GM21526 (cell line): ENCODE data around the gene RPA4.
A peak's percentile ranks its signal among the peaks of the same experiment; 100 is the strongest.
"Not testable (repeated sequence)": the region's sequence is repeated elsewhere in the genome, so short reads cannot be mapped to it uniquely, and the experiment has no call there.

Experiments
- ATAC-seq: cut with Tn5 transposase; IDR thresholded peaks from one replicate; pipeline ENCODE4 v1.9.1; 2021; ENCODE audit warnings: moderate library complexity; ENCODE audit not compliant: unreplicated experiment, low FRiP score

The RPA4 gene, protein sequence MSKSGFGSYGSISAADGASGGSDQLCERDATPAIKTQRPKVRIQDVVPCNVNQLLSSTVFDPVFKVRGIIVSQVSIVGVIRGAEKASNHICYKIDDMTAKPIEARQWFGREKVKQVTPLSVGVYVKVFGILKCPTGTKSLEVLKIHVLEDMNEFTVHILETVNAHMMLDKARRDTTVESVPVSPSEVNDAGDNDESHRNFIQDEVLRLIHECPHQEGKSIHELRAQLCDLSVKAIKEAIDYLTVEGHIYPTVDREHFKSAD

DNA sequence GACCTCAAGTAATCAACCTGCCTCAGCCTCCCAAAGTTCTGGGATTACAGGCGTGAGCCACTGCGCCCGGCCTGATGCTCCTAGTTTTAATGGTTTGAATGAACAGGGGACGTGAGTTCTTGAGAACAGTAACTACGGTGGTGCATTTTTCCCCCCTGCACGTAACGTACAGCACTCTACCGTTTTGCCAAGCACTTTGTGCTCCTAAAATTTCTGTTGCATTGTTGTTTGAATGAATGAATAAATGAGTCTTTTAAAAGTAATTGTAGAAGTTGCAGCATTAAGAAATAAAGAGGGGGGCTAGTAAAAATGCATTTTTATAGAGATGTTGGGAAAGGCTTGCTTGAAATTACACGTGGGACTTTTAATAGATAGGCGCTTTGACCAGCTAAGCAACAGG lies at the start of gene RPA4:
Gene RPA4 (plus strand): TSS at position 301 of the 400 bp plus-strand sequence. CDS start 403 bp downstream, outside the sequence.
- no peak for ATAC-seq

DNA sequence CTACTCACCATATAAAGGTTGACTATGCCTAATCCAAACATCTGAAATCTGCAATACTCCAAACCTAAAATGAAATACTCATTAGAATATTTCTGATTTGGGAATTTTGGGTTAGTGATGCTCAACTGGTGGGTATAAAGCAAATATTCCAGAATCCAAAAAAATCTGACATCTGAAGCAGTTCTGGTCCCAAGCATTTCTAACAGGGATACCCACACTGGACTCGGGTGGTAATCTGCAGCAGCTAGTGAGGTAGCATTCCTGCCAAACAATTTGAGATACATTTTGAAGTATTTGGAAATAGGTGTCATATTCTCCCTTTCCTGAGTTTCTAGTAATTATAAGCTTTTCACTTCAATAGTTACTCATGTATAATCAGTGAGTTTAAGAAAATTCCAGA lies 49.6 kb upstream of the RPA4 start:
- ATAC-seq = no peak

DNA sequence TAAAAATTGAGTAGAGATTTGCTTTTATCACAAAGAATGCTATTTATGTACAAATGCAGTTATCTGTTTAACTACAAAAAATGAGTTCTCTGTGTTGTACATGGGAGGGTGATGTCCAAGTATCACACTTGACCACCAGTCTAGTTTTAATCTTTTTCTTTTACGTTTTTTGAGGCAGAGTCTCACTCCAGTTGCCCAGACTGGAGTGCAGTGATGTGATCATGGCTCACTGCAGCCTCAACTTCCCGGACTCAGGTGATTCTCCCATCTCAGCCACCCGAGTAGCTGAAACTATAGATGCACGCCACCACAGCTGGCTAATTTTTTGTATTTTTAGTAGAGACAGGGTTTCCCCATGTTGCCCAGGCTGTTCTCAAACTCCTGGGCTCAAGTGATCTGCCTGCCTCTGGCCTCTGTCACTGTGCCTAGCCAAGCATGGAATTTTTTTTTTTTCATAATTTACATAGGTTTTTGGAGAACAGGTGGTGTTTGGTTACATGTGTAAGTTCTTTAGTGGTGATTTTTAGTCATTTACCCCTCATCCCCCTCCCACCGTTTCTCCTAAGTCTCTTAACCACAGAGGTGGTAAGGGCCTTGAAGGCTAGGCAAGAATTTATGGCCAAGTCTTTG lies 47.9 kb upstream of the RPA4 start:
- ATAC-seq = peak; percentile 67

DNA sequence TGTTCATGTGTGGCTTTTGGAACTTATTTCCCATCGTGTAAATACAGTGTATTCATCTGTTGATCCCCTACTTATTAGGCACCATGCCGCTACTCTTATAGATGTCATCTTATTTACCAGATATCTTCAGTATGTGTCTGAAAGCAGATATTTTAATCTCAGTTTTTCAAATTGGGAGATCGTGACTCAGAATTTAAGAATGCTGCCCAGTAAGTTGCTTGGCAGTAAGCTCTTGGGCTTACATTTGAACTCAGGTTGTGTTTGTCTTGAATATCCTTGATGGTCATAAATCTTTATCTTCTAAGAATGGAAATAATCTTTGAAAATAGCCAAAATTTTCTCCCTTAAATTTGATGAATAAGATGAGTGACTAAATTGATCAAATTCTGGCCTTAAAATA lies 45.9 kb upstream of the RPA4 start:
- no peak for ATAC-seq

DNA sequence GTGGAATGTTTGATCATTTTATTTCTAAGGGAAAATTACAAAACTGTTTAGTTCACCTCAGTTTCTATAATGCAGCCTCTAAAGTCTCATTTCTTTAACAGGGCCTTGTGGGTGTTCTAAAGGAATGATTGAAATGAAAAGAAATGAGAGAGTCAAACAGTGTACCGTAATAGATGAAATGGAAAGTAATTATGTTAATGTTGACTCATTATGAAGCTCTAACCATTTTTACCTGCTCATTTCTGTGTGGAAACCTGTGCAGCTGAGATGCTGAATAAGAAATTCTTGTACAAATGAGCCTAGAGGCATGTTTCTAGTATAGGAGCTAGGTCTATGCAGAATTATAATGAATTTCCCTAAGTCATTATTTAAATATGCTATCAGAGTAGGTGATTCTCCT lies 45.2 kb upstream of the RPA4 start:
- ATAC-seq = no peak

DNA sequence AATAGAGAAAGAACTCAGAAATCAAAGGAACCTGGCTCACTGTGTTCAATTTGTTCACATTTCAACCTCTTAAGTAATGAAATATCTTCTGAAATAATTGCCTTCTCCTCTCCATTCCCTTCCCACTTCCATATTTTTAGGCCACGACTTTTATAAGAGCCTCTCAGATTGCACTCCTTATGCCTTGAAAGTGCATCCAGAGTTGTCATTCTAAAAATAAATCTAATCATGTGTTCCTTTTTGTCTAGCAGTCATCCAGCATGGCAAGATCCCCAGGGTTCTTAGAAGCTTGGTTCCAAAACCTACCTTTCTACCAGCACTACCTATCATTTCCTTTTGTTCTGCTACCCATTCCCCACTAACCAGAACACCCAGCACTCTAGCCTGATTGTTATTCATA lies 42.4 kb upstream of the RPA4 start:
- ATAC-seq = no peak

DNA sequence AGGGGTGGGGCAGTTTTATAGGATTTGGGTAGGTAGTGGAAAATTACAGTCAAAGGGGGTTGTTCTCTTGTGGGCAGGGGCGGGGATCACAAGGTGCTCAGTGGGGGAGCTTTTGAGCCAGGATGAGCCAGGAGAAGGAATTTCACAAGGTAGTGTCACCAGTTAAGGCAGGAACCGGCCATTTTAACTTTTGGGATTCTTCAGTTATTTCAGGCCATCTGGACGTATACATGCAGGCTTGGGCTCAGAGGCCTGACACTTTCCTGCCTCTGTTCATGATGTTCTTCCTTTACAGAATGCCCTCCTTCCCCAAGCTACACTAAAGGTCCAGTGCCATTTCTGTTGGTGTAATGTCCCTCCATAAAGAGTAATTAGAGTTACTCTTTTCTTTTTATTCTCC lies 41.8 kb upstream of the RPA4 start:
- ATAC-seq = not testable (repeated sequence)

DNA sequence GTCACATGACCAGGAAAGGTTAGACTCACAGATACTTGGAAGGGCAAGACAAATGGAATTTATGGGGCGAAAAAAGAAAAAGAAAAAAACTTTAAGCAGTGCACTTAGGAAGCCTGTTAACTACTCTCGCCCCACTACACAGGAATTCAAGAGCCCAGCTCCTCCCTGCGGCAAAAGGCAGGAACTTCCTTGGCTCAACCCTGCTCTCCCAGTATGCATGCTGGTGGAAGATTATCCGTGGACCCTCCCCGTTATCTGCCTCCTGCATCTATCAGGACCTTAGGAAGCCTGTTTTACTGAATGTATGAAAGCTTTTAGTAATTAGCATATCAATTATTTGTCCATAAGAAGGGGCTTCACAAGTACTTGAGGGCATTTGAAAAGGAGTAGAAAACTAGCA lies 40.1 kb upstream of the RPA4 start:
- ATAC-seq = no peak

DNA sequence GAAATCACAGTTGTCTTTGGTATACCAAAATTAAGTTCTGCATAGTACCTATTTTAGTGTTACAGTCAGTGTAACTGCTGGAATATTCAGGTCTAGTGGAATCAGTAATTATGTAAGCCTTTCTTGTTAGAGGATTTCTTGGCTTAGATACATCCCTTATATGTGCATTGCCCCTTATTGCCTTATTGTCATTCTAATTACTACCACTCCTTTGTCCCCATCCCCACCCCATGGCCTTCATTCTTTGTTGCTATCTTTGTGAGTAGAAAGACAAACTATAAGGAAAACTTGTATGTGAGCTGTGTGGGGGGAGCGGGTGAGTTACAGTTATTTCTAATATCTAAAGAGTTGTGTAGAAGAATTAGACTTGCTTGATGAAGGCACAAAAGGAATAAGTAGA lies 36.9 kb upstream of the RPA4 start:
- no peak for ATAC-seq

DNA sequence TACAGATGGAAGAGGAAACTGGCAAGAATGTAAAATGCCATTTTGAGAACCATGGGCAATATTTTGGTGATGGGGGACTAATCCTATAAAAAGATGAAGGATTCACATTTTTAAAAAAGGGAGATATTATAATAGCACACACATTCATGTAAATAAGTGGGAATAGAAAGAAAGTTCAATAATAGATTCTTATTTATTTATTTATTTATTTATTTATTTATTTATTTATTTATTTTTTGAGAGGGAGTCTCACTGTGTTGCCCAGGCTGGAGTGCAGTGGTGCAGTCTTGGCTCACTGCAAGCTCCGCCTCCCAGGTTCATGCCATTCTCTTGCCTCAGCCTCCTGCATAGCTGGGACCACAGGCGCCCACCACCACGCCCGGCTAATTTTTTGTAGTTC lies 24.3 kb upstream of the RPA4 start:
- not testable (repeated sequence) for ATAC-seq

DNA sequence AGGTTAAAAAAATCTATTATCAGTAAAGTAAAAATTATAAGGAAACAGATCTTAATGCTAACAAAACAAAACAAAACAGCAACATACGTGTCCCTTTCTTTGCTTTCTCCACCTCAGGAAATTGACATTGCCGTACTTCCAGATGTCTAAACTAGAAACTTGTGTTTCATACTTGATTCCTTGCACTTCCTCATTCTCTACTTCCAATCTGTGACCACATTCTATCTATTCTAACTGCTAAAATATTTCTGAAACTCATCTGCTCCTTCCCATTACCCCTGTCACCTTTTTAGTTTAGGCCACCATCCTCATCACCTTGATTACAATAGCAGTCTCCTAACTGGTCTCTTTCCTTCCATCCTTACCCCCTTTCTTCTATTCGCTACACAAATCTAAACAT lies 22.5 kb upstream of the RPA4 start:
- peak; percentile 56 for ATAC-seq

DNA sequence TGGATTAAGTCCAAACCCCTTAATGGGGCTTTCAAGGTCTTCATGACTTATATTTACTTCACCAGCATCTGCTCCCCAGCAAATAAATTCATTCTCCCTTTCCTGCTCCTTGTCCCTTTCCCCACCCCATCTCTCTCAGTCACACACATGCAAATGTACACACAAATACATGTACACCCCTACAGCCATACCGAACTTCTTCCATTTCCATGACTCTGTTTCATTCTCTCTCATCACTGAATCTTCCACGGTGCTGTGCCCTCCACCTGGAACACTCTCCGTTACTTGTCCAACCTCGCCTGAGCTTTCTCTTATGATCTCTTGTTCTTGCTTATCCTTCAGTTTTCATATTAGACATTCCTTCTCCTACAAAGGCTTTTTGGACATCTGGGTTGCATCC lies 22.0 kb upstream of the RPA4 start:
- ATAC-seq = no peak

DNA sequence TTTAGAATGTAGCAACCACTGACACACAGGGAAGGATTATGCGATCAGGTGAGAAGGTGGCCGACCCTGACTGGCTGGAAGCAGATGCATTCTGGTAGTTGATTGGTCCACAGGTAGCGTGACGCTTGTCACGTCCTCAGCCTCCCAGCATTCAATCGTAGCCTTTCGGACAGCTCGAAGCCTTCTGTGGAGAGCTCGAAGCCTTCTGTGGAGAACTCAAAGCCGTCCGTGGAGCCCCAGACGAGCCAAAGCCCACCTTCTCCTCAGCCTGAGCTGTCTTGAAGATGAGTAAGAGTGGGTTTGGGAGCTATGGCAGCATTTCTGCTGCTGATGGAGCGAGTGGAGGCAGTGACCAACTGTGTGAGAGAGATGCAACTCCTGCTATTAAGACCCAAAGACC lies 319 bp downstream of the RPA4 start:
- ATAC-seq = no peak

DNA sequence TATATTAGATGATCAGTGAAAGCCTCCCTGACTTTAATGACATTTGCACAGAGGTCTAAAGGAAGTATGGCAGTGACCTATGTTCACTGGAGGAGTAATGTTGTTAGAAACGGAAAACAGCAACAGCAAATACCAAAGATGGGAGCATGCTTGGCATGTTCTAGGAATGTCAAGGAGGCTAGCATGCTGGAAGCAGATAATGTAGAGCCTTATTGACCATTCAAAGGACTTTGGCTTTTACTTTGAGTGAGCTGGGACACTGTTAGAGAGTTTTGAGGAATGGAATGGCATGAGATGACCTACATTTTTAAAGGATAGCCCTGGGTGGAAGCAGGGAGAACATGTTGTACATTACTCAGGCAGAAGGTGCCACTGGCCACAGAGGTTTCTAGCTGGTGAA lies 6.0 kb downstream of the RPA4 start:
- no peak for ATAC-seq

DNA sequence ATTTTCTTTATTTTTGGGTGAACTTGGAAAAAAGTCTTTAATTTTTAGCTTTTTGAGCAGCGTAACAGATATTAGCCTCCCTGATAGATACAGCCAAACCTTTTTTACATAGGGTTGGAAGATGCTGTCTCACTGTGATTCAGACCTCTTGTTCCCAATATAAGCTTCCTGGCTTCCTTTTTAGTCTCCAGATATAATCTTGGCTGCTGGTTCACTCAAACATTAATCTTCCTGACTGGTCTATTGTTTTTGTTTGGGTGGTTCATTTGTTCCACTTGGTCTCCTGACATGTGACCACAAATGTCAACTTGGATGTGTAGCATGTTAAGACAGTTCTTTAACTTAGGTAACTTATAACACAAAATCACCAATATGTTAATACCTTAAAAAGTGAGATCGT lies 23.0 kb downstream of the RPA4 start:
- no peak for ATAC-seq

DNA sequence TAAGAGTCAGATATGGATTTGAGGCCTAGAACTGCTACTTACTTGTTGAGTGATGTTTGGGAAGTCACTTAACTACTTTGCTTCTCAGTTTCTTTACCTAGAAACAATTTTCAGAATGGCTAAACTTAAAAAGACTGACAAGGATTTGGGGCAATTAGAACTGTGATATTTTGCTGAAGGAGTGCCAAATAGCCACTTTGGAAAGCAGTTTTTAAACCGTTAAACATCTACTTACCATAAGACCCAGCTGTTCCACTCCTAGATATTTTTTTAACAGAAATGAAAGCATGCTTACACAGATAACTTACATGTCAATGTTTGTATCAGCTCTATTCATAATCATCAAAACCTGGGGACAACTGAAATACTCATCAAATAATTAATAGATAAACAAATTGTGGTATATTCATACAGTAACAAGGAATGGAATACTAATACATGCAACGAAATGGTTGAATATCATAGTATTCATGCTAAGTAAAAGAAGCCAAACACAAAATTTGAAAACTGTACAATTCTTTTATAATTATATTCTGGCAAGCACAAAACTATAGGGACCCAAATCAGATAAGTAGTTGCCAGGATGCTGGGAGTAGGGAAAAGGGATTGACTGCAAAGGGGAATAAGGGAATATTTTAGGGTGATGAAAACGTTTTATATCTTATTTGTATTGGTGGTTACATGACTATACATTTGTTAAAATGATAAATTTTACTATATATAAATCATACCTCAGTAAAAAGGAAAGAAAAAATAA lies 24.0 kb downstream of the RPA4 start:
- no peak for ATAC-seq

DNA sequence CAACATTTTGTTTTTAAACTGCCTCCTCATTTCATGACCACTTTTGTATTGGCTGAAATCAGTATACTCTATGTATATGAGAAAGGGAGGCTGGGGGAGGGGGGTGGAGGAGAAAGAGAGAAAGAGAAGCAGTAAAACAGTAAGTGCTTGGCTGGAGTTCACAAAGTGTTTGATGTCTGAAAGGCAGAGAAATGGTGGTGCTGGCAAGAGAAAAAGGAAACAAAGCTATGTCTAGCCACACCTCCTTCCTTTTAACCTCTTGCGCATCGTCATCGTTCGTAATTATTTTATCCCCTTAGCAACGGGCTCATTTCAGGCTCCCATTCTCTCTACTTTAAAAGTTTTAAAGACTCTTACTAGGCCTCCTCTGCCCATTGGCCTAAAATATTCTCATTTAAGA lies 25.6 kb downstream of the RPA4 start:
- no peak for ATAC-seq

DNA sequence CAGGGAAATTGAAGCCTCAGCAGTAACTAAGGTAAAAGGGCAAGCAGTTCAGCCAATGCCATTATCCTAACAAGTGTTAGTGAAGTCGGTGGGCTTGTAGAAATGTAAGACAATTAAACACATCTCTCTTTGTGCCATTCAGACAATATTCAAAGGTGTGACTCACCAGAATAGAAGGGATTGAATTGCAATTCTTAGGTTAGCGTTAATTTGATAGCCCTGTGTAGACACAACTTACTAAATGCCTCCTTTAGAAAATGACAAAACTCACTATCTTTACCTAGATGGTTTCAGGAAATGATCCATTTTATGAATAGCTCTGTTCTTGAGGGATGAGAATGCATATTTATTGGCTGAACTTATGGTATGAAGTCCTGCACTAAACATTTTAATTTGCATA lies 35.2 kb downstream of the RPA4 start:
- ATAC-seq = no peak

DNA sequence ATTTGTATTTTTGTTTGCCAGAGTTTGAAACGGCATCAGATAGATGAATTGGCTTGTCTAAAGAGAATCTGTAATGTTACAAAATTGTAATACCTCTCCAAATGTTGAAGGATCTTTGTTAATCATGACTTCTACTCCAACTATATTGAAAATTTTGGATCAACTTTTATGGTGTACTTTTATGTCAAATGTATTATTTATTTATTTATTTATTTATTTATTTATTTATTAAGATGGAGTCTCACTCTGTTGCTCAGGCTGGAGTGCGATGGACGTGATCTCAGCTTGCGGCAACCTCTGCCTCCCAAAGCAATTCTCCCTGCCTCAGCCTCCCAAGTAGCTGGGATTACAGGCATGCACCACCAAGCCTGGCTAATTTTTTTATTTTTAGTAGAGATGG lies 36.0 kb downstream of the RPA4 start:
- no peak for ATAC-seq

DNA sequence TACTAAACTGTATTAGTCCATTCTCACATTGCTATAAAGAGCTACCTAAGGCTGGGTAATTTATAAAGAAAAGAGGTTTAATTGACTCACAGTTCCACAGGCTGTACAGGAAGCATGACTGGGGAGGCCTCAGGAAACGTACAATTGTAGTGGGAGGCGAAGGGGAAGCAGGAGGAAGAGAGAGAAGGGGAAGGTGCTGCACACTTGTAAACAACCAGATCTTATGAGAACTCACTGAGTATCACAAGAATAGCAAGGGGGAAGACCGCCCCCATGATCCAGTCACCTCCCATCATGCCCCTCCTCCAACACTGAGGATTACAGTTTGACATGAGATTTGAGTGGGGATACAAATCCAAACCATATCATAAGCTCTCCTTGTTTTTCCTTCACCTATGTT lies 40.9 kb downstream of the RPA4 start:
- ATAC-seq = no peak

DNA sequence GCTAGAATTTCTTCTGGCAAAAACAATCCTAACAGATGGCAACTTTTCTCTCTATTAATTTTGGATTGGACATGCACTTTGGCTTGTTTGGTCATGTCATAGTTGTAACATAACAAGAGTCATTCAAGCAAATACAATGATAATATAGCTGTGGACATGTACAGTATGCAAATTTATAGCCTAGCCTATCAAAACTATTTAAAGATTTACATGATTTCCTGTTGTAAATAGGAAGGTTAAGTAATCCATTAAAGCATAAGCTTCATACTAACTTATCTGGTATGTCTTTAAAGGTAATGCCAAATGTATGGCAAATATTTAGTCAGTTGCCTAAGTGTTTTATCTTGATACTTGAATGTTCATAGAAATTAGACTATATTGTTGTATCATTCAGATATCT lies 45.3 kb downstream of the RPA4 start:
- no peak for ATAC-seq
